DOHH2 (cell line): ENCODE measurements around the gene RNF215.

Experiments used
- H3F3A ChIP-seq: fragments of 200-600 bp; sonication (generic), shearing (Covaris generic); 2 replicates; pipeline ENCODE4 v1.6.0; 2016; ENCODE audit warnings: antibody characterized with exemption, mild to moderate bottlenecking; ENCODE audit not compliant: control insufficient read depth, insufficient read depth
- H3K27ac ChIP-seq: fragments of 200-600 bp; sonication (generic); 2 replicates; pipeline ENCODE4 v1.5.1; 2014; ENCODE audit warnings: low read depth, mild to moderate bottlenecking, low read length, moderate library complexity
- H3K27me3 ChIP-seq: fragments of 200-600 bp; sonication (generic); 2 replicates; pipeline ENCODE4 v1.6.1; 2014; ENCODE audit warnings: mild to moderate bottlenecking, low read length, mixed read lengths; ENCODE audit not compliant: control insufficient read depth
- H3K36me3 ChIP-seq: fragments of 200-600 bp; sonication (generic); 2 replicates; pipeline ENCODE4 v1.6.1; 2014; ENCODE audit warnings: mild to moderate bottlenecking, low read length, moderate library complexity, mixed read lengths; ENCODE audit not compliant: control insufficient read depth
- H3K4me1 ChIP-seq: fragments of 200-600 bp; sonication (generic); 2 replicates; pipeline ENCODE4 v1.6.1; 2014; ENCODE audit warnings: mild to moderate bottlenecking, low read length, mixed read lengths; ENCODE audit not compliant: control insufficient read depth
- H3K4me2 ChIP-seq: fragments of 200-600 bp; sonication (generic); 2 replicates; pipeline ENCODE4 v1.6.0; 2014; ENCODE audit warnings: mild to moderate bottlenecking, low read length, moderate library complexity
- H3K4me3 ChIP-seq: fragments of 200-600 bp; sonication (generic); 2 replicates; pipeline ENCODE4 v1.5.1; 2014; ENCODE audit warnings: mild to moderate bottlenecking, low read length, mixed read lengths
- H3K79me2 ChIP-seq: fragments of 200-600 bp; sonication (generic); 2 replicates; pipeline ENCODE4 v1.6.1; 2014; ENCODE audit warnings: mild to moderate bottlenecking, low read length, mixed read lengths; ENCODE audit not compliant: control insufficient read depth
- H3K9me2 ChIP-seq: fragments of 200-600 bp; sonication (generic); replicated peaks from 2 replicates; pipeline ENCODE4 v1.6.1; 2014; ENCODE audit warnings: mild to moderate bottlenecking, low read length, mixed read lengths; ENCODE audit not compliant: control insufficient read depth
- H3K9me3 ChIP-seq: fragments of 200-600 bp; sonication (generic); 2 replicates; pipeline ENCODE4 v1.6.1; 2014; ENCODE audit warnings: antibody characterized with exemption, low read length, mixed read lengths; ENCODE audit not compliant: control insufficient read depth, insufficient read depth
- H4K20me1 ChIP-seq: fragments of 200-600 bp; sonication (generic); 2 replicates; pipeline ENCODE4 v1.6.0; 2014; ENCODE audit warnings: low read depth, mild to moderate bottlenecking, antibody characterized with exemption, low read length, moderate library complexity; ENCODE audit not compliant: control insufficient read depth, insufficient read depth
- EZH2phosphoT487 ChIP-seq: fragments of 200-600 bp; sonication (generic); IDR thresholded peaks from 2 replicates; pipeline ENCODE4 v1.6.1; 2017; ENCODE audit warnings: borderline replicate concordance, mild to moderate bottlenecking, antibody characterized with exemption, low read length, moderate library complexity, mixed read lengths
- TF ChIP-seq, protein P1 (sequence below): fragments of 200-600 bp; sonication (generic); IDR thresholded peaks from one replicate; pipeline ENCODE4 v1.5.1; 2014; ENCODE audit warnings: antibody characterized with exemption, mild to moderate bottlenecking, low read depth, low read length; ENCODE audit not compliant: poor library complexity, severe bottlenecking

The RNF215 gene

GRCh38 chr22:30357236-30357570, 30.0 kb downstream of the RNF215 start:
- no peaks in the 10 kb centered on the region for H3K27me3 ChIP-seq
- no peak overlapping the region for H3K27ac ChIP-seq
- H3F3A ChIP-seq = no peaks in the 10 kb centered on the region
- H4K20me1 ChIP-seq = peaks cover 16% of the 10 kb centered on the region
- no peaks in the 10 kb centered on the region for H3K9me3 ChIP-seq
- H3K79me2 ChIP-seq = peaks cover 42% of the 10 kb centered on the region
- no peak for TF ChIP-seq EZH2phosphoT487
- TF ChIP-seq, protein P1, sequence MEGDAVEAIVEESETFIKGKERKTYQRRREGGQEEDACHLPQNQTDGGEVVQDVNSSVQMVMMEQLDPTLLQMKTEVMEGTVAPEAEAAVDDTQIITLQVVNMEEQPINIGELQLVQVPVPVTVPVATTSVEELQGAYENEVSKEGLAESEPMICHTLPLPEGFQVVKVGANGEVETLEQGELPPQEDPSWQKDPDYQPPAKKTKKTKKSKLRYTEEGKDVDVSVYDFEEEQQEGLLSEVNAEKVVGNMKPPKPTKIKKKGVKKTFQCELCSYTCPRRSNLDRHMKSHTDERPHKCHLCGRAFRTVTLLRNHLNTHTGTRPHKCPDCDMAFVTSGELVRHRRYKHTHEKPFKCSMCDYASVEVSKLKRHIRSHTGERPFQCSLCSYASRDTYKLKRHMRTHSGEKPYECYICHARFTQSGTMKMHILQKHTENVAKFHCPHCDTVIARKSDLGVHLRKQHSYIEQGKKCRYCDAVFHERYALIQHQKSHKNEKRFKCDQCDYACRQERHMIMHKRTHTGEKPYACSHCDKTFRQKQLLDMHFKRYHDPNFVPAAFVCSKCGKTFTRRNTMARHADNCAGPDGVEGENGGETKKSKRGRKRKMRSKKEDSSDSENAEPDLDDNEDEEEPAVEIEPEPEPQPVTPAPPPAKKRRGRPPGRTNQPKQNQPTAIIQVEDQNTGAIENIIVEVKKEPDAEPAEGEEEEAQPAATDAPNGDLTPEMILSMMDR = no peak
- H3K4me3 ChIP-seq = peak overlapping the region; percentile 95
- no peaks in the 10 kb centered on the region for H3K9me2 ChIP-seq
- peaks cover 27% of the 10 kb centered on the region for H3K36me3 ChIP-seq
- peak overlapping the region; percentile 92 for H3K4me2 ChIP-seq
- H3K4me1 ChIP-seq = peaks cover 22% of the 10 kb centered on the region

- no peaks in the 10 kb centered on the region for H3F3A ChIP-seq
- no peaks in the 10 kb centered on the region for H3K9me3 ChIP-seq
- H3K4me3 ChIP-seq = peak within 1 kb of the TSS; percentile 95
- TF ChIP-seq, protein P1 = no peak
- no peak for TF ChIP-seq EZH2phosphoT487
- H3K27ac ChIP-seq = peak within 1 kb of the TSS; percentile 42
- no peaks in the 10 kb centered on the region for H3K9me2 ChIP-seq
- H3K36me3 ChIP-seq = peaks cover 33% of the 10 kb centered on the region
- H3K4me2 ChIP-seq = peak within 1 kb of the TSS; percentile 92
- no peaks in the 10 kb centered on the region for H3K27me3 ChIP-seq
- peaks cover 22% of the 10 kb centered on the region for H3K4me1 ChIP-seq
- H4K20me1 ChIP-seq = peaks cover 16% of the 10 kb centered on the region
- peaks cover 47% of the 10 kb centered on the region for H3K79me2 ChIP-seq
These were observed 30.6 kb downstream of the RNF215 start, which contains the start of the genes CCDC157 and SF3A1 for GRCh38 chr22:30356449-30357235. CCDC157 (plus strand) TSS chr22:30357007; CDS start chr22:30366001, 8,994 bp downstream. SF3A1 (minus strand) TSS chr22:30356894; CDS start chr22:30356792, 102 bp downstream.

DNA sequence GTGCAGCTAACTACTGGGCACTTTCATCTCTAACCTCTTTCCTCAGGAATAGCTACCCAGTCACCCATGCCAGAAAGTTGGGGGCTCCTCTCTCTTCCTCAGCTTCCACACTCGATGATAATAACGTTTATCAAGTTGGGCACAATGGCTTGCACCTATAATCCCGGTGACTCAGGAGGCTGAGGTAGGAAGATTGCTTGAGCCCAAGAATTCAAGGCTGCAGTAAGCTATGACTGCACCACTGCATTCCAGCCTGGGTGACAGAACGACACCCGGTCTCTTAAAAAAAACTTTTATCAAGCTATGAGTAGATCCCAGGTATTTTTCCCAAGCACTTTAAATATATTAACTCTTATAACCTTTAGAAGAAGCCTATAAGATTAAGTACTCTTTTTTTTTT, 32.6 kb downstream of the RNF215 start:
- Histone ChIP-seq H3K27ac (no peak overlapping the region), H3K79me2 (peaks cover 65% of the 10 kb centered on the region), H4K20me1 (peaks cover 16% of the 10 kb centered on the region), H3K4me1 (peaks cover 22% of the 10 kb centered on the region), H3K36me3 (peaks cover 49% of the 10 kb centered on the region), H3K9me3 (no peaks in the 10 kb centered on the region), H3F3A (no peaks in the 10 kb centered on the region), H3K4me2 (peak overlapping the region; percentile 92), H3K4me3 (no peak overlapping the region), H3K27me3 (no peaks in the 10 kb centered on the region), H3K9me2 (no peaks in the 10 kb centered on the region)
- TF ChIP-seq, protein P1 = no peak
- TF ChIP-seq EZH2phosphoT487 = no peak
